ENCODE results near the gene SCN5A. TPM values are rescaled to one million over a fixed set of nuclear protein-coding genes. Genes with fewer than 3 reads are reported as not detected.

The SCN5A gene
- total RNA-seq, 4 donors from 2014 or later = 0.39 to 0.42 TPM; not detected in 2

DNA sequence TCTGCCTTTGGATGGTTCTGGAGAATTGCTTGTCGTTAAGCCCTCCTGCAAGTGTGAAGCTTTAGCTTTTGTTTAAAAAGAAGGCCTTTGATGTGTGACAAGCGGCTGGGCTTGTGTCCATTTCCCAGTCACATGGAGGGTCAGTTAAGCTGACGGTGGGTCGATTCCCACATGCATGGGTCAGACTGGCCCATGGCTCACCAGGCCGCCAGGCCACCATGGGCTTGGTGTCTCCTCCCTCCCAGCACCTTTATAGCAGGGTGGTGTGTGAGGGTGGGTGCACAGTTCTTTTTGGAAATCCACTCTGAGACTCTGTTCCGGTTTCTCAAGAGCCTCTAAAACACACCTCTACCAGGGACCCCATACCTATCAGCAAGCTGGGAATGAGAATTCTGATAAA, 67.2 kb downstream of the SCN5A start:
- H3K4me3 ChIP-seq (ENCODE audit: low read depth, poor library complexity, severe bottlenecking) = no peak overlapping the region
- 88 to 89% methylated on average over 6 of the region's 6 CpGs for WGBS, 2 donors
- TF ChIP-seq POLR2A (IDR thresholded peaks at IDR 0.05) = no peak
- TF ChIP-seq, protein P1, sequence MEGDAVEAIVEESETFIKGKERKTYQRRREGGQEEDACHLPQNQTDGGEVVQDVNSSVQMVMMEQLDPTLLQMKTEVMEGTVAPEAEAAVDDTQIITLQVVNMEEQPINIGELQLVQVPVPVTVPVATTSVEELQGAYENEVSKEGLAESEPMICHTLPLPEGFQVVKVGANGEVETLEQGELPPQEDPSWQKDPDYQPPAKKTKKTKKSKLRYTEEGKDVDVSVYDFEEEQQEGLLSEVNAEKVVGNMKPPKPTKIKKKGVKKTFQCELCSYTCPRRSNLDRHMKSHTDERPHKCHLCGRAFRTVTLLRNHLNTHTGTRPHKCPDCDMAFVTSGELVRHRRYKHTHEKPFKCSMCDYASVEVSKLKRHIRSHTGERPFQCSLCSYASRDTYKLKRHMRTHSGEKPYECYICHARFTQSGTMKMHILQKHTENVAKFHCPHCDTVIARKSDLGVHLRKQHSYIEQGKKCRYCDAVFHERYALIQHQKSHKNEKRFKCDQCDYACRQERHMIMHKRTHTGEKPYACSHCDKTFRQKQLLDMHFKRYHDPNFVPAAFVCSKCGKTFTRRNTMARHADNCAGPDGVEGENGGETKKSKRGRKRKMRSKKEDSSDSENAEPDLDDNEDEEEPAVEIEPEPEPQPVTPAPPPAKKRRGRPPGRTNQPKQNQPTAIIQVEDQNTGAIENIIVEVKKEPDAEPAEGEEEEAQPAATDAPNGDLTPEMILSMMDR (IDR thresholded peaks at IDR 0.05) = no peak
- intact Hi-C loops (cut with DNase I; ENCODE audit: low total_unique reads) = no loop called here
- peak in 1 of 2 donors; percentile 71 for DNase-seq (ENCODE audit: low spot score in 2 of 2)

DNA sequence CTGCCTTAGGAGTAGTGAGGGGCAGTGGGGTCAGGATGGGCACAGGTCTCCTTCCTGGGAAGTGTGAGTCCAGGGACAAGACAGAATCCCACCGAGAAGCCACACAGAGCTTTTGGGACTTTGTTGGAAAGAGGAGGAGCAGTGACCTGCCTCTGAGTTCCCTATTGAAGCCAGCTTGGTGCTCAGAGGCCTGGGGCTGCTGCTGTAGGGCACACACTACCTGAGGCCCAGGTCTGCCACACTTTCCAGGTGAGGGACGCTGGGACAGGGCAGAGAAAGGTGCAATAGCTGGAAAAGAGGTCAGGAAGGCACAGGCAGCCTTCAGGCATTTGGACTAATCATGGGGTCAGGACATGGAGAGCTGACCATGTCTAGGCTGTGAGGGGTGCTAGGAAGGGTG, 67.7 kb downstream of the SCN5A start:
- no peak for TF ChIP-seq POLR2A (IDR thresholded peaks at IDR 0.05)
- TF ChIP-seq, protein P1 (IDR thresholded peaks at IDR 0.05) = no peak
- 97% methylated on average over 2 of the region's 2 CpGs for WGBS, 2 donors
- peak in 1 of 2 donors; percentile 36 for DNase-seq (ENCODE audit: low spot score in 2 of 2)
- intact Hi-C loops (cut with DNase I; ENCODE audit: low total_unique reads) = no loop called here
- no peak overlapping the region for H3K4me3 ChIP-seq (ENCODE audit: low read depth, poor library complexity, severe bottlenecking)

DNA sequence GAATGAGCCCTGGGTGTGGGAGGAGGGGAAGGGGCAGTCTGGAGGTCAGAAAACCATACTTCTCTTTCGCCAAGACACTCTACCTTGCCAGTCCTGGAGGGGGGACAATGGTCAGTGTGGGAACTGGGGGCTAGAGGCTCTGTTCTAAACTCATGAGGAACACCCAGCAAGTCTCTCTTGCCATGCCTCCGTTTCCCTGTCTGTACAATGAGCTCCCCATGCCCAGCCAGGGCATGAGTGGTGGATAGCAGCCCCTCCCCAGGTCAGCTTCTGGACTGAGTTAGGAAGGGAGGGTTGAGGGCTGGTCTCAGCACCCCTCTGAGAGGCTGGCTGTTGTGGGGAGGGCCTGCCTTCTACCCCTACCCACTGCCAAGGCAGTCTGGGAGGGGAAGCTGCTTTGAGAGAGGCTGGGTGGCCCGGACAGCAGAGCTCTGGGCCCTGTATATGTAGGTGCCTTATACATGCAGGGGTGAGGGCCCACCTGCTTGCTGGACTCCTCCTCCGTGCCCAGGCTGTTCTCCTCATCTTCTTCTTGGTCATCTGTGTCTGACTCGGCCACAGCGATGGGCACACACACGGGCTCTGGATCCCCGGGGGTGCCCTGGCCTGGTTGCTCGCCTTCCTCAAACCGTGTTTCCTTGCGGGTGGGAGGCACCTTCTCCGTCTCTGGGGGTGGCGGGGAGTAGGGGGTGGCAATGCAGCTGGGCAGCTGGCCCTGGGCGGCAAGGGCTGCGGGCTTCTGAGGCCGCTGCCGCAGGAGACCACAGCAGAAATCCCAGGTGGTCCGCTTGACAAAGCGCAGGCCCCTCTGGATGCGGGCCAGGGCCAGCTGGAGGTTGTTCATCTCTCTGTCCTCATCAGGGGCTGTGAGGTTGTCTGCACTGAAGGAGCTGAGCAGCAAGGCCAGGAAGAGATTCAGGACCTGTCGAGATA, 68.8 kb downstream of the SCN5A start:
- intact Hi-C loops (cut with DNase I; ENCODE audit: low total_unique reads) = no loop called here
- H3K4me3 ChIP-seq (ENCODE audit: low read depth, poor library complexity, severe bottlenecking) = no peak overlapping the region
- peak in 1 of 2 donors; percentile 78 for DNase-seq (ENCODE audit: low spot score in 2 of 2)
- WGBS, 2 donors = 83 to 85% methylated on average over 14 to 15 of the region's 21 CpGs
- TF ChIP-seq, protein P1 (IDR thresholded peaks at IDR 0.05) = no peak
- no peak for TF ChIP-seq POLR2A (IDR thresholded peaks at IDR 0.05)

DNA sequence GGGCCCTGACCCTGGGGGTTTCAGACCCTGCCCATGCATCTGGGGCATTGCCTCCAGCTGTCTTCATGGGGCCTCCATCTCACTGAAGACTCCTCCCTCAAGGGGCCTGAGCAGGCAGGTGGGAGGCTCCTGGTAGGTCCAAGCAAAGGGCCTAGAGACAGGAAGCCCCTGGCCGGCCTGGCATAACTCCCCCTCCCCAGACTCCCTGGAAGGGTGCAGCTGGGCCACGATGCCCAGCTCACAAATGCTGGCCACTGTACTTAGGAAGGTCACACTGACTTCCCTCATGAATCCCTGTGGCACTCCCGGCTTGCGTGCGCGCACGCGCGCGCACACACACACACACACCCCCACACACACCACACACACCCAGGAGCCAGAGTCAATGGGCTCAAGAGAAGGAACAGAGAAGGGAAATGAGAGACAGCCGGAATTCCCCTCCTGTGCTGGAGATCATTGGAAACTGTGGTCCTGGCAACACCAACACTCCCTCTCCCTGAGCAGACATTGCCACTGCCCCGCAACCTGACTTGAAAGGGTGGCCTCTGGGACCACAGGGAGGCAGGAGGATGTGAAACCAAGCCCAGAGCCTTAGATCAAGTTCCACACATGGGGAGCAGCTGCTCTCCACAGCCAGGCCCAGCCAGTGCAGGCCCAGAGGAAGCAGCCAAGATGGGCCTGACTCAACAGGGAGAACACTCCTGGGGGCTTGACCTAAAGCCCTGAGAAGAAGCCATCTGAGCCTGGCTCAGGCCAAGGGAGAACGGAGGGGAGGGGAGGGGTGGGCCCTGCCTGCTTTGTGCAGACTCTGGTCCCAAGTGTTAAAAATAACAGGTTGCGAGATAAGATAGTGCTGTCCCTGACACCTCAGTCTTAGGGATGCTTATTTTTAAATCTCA, 69.7 kb downstream of the SCN5A start:
- peak in 1 of 2 donors; percentile 80 for DNase-seq (ENCODE audit: low spot score in 2 of 2)
- H3K4me3 ChIP-seq (ENCODE audit: low read depth, poor library complexity, severe bottlenecking) = no peak overlapping the region
- WGBS, 2 donors = 59 to 70% methylated on average over 13 to 14 of the region's 14 CpGs
- intact Hi-C loops (cut with DNase I; ENCODE audit: low total_unique reads) = no loop called here
- TF ChIP-seq, protein P1 (IDR thresholded peaks at IDR 0.05) = no peak
- TF ChIP-seq POLR2A (IDR thresholded peaks at IDR 0.05) = no peak

DNA sequence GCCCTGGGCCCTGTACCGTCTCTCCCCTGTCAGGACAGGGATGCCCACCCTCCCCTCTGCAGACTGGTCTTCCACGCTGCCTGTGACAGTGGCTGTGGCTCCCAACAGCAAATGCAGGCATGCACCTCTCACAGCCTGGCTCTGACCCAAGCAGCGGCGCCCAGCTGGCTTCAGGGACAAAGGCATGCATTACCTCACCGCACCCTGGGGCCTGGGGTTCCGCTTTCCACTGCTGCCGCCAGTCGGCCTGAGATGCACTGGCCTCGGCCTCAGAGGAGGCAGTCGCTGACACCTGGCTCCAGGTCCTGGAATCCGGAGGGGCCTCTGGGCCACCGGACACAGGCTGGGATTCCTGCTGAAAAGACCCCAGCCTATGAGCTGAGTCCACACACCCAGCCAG, 70.3 kb downstream of the SCN5A start:
- no peak overlapping the region for H3K4me3 ChIP-seq (ENCODE audit: low read depth, poor library complexity, severe bottlenecking)
- peak in 1 of 2 donors; percentile 78 for DNase-seq (ENCODE audit: low spot score in 2 of 2)
- 28 to 48% methylated on average over 2 to 12 of the region's 12 CpGs for WGBS, 2 donors
- TF ChIP-seq, protein P1 (IDR thresholded peaks at IDR 0.05) = no peak
- no peak for TF ChIP-seq POLR2A (IDR thresholded peaks at IDR 0.05)
- intact Hi-C loops (cut with DNase I; ENCODE audit: low total_unique reads) = no loop called here
